MCF 10A (cell line): Measurements from ENCODE around the gene ZBTB12. TPM values are rescaled to one million over a fixed set of nuclear protein-coding genes. Genes with fewer than 3 reads are reported as not detected.

Source experiments
- BruUV-seq: library from RNA; stranded (reverse); fragments of 400-500 nt; replicated peaks from 2 replicates; lab custom pipeline; 2021; lab: Mats Ljungman, UMichigan
- CTCF ChIA-PET: fragments of 300-600 bp; sonication (Branson Sonifier 250); formaldehyde crosslinking; extraction: SDS; loops from one replicate; lab custom pipeline; 2021; ENCODE audit warnings: antibody characterized with exemption, inconsistent platforms; lab: Yijun Ruan, JAX
- POLR2A ChIA-PET: fragments of 300-600, 350-650 bp; sonication (Branson Sonifier 250); formaldehyde crosslinking; extraction: SDS; loops from one replicate; lab custom pipeline; 2020; ENCODE audit warnings: antibody characterized with exemption, inconsistent platforms; lab: Yijun Ruan, JAX
- DNase-seq: peaks from one replicate; pipeline ENCODE4 v3.0.0-alpha.2; 2018; ENCODE audit not compliant: unreplicated experiment
- H3K27ac Mint-ChIP-seq: one replicate; pipeline ENCODE4 v1.8.0; 2022; ENCODE audit warnings: mild to moderate bottlenecking, low read depth, mixed read lengths; ENCODE audit not compliant: unreplicated experiment
- H3K27me3 Mint-ChIP-seq: one replicate; pipeline ENCODE4 v1.8.0; 2022; ENCODE audit warnings: mixed read lengths; ENCODE audit not compliant: insufficient read depth, unreplicated experiment
- H3K36me3 Mint-ChIP-seq: one replicate; pipeline ENCODE4 v1.8.0; 2022; ENCODE audit warnings: mild to moderate bottlenecking, moderate library complexity, mixed read lengths; ENCODE audit not compliant: insufficient read depth, unreplicated experiment
- H3K4me1 Mint-ChIP-seq: one replicate; pipeline ENCODE4 v1.8.0; 2022; ENCODE audit warnings: mixed read lengths; ENCODE audit not compliant: insufficient read depth, unreplicated experiment
- H3K4me3 Mint-ChIP-seq: one replicate; pipeline ENCODE4 v1.8.0; 2022; ENCODE audit warnings: mild to moderate bottlenecking, moderate library complexity, mixed read lengths; ENCODE audit not compliant: unreplicated experiment
- H3K9me3 Mint-ChIP-seq: one replicate; pipeline ENCODE4 v1.8.0; 2022; ENCODE audit warnings: mixed read lengths; ENCODE audit not compliant: unreplicated experiment
- intact Hi-C: fragments of 100-400 bp; cut with micrococcal nuclease; formaldehyde crosslinking; loops from 2 replicates; pipeline ENCODE4 v1.14.1; 2022
- total RNA-seq: library from RNA; stranded (reverse); gene quantifications from 2 replicates; pipeline ENCODE4 v1.2.3, GENCODE V29; 2022
- TF ChIP-seq, protein P1 (sequence below): fragments of 200-600 bp; IDR thresholded peaks from one replicate; pipeline ENCODE4 v1.8.0; 2022; ENCODE audit warnings: antibody characterized with exemption, mild to moderate bottlenecking; ENCODE audit not compliant: unreplicated experiment

Gene ZBTB12
- total RNA-seq, 1 experiment from 2014 or later = 3.6 TPM

DNA sequence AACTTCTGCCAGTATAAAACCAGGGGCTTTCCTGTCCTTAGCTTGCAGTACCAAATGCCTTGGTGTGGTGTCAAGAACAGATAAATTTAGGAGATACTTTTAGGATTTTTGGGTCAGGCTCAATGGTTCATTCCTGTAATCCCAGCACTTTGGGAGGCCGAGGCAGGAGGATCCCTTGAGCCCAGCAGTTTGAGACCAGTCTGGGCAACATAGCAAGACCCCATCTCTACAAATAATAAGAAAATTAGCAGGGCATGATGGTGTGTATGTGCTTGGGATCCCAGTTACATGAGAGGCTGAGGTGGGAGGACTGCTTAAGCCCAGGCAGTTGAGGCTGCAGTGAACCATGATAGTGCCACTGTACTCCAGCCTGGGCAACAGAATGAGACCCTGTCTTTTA, 3.2 kb upstream of the ZBTB12 start:
- CTCF ChIA-PET = interaction anchor here (1.0 to 1.7 kb wide), 2 partner anchors 16 to 47 kb away, joined by 4 to 7 read pairs; no protein-coding TSS in a partner anchor

DNA sequence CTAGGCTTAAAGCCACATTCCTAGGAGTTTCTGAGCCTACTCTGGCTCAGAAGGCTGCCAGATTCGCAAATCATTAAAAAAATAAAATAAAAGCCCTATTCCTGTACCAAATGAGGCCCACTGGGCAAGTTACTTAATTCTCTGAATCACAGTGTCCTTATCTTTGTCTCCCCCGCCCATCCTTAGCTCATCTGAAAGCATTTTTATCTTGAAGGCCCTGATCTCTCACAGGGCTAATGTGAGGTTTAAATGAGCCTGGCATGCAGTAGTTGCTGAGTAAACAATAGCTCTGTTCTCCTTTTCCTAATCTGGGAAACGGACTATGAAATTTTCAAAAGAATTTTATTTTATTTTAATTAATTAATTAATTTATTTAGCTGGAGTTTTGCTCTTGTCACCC, 2.1 kb upstream of the ZBTB12 start:
- BruUV-seq = no TSS peak
- ChIA-PET CTCF (interaction anchor here (1.2 kb wide), 1 partner anchor 48 kb away, joined by 6 read pairs; no protein-coding TSS in a partner anchor), POLR2A (interaction anchor here (0.6 to 2.8 kb wide), 6 partner anchors 14 to 77 kb away, joined by 3 to 23 read pairs (median 4); partner anchors contain the start of genes DXO, HSPA1B, NELFE and SKIC2)
- DNase-seq = no peak
- TF ChIP-seq, protein P1, sequence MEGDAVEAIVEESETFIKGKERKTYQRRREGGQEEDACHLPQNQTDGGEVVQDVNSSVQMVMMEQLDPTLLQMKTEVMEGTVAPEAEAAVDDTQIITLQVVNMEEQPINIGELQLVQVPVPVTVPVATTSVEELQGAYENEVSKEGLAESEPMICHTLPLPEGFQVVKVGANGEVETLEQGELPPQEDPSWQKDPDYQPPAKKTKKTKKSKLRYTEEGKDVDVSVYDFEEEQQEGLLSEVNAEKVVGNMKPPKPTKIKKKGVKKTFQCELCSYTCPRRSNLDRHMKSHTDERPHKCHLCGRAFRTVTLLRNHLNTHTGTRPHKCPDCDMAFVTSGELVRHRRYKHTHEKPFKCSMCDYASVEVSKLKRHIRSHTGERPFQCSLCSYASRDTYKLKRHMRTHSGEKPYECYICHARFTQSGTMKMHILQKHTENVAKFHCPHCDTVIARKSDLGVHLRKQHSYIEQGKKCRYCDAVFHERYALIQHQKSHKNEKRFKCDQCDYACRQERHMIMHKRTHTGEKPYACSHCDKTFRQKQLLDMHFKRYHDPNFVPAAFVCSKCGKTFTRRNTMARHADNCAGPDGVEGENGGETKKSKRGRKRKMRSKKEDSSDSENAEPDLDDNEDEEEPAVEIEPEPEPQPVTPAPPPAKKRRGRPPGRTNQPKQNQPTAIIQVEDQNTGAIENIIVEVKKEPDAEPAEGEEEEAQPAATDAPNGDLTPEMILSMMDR = no peak
- H3K9me3 Mint-ChIP-seq = no peaks in the 10 kb centered on the region
- peaks cover 10% of the 10 kb centered on the region for H3K36me3 Mint-ChIP-seq
- intact Hi-C loops = no loop called here
- H3K27ac Mint-ChIP-seq = no peak overlapping the region
- no peaks in the 10 kb centered on the region for H3K27me3 Mint-ChIP-seq
- H3K4me1 Mint-ChIP-seq = peaks cover 23% of the 10 kb centered on the region
- no peak overlapping the region for H3K4me3 Mint-ChIP-seq

More for the DNA sequence above, 3.2 kb upstream of the ZBTB12 start:
- Mint-ChIP-seq H3K4me3 (no peak overlapping the region), H3K4me1 (peaks cover 14% of the 10 kb centered on the region), H3K9me3 (no peaks in the 10 kb centered on the region), H3K27ac (no peak overlapping the region), H3K36me3 (no peaks in the 10 kb centered on the region), H3K27me3 (no peaks in the 10 kb centered on the region)
- no TSS peak for BruUV-seq
- TF ChIP-seq, protein P1 = no peak
- intact Hi-C loops = no loop called here
- no peak for DNase-seq
- POLR2A ChIA-PET = interaction anchor here (0.6 to 1.7 kb wide), 4 partner anchors 13 to 1563 kb away, joined by 3 to 5 read pairs (median 4); partner anchors contain the start of genes DXO, NELFE and SKIC2

DNA sequence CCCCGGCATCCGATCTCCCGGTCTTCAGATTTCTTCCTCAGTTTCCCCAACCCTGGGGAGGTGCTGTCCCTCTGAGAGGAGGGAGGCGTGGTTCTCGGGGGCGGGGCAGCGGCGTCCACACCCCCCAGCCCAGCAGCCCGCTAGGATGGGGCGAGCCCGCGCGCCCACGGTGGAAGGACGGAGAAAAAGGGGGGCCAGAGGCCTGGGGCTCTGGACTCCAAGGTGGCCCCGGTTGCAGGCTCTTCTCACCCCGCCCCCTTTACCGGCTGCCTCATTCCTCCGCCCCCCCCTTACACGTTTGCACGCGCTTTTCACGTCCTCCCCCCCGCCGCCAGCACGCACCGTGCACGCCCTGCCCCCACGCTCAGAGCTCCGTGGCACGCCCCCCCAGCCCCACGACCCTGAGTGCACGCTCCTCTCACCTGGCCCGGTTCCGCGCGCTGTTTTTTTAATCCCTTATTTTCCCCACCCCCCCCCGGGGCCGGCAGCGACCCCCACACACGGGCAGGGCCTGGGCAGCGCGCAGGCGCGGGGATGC, 402 bp downstream of the ZBTB12 start:
- H3K27me3 Mint-ChIP-seq = no peaks in the 10 kb centered on the region
- H3K36me3 Mint-ChIP-seq = peaks cover 15% of the 10 kb centered on the region
- intact Hi-C loops = no loop called here

DNA sequence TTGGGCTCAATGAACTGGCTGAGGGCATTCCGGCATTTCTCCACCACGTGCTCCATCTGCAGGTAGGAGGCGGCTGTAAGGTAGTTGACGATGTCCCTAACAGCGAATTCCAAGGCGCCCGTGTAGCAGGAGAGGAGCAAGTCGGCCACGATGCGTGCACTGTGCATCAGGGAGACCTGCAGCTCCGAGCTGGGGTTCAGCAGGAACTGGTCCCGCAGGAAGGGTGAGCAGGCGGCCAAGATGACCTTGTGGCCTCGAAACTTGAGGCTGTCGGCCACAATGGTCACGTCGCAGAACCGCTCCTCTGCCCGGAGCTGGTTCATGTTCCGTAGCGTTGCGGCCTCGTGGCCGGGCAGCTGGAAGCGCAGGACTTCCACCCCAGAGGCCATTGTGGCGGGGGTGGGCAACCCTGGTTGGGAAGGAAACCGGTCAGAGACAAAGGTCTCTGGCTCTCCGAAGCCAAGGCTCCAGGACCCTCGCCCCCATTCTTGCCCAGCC, 920 bp downstream of the ZBTB12 start:
- H3K27me3 Mint-ChIP-seq = no peaks in the 10 kb centered on the region
- peaks cover 26% of the 10 kb centered on the region for H3K4me1 Mint-ChIP-seq
- ChIA-PET POLR2A (interaction anchor here (0.6 to 2.2 kb wide), 6 partner anchors 16 to 198 kb away, joined by 3 to 7 read pairs (median 4); partner anchors contain the start of genes ABHD16A and LSM2), CTCF (interaction anchor here (0.6 kb wide), 1 partner anchor 95 kb away, joined by 3 read pairs; no protein-coding TSS in a partner anchor)
- no peaks in the 10 kb centered on the region for H3K9me3 Mint-ChIP-seq
- TF ChIP-seq, protein P1 = no peak
- intact Hi-C loops = no loop called here
- no TSS peak for BruUV-seq
- peaks cover 18% of the 10 kb centered on the region for H3K36me3 Mint-ChIP-seq
- peak overlapping the region; percentile 67 for H3K4me3 Mint-ChIP-seq
- no peak overlapping the region for H3K27ac Mint-ChIP-seq
- no peak for DNase-seq

More for the DNA sequence above, 402 bp downstream of the ZBTB12 start:
- peaks cover 24% of the 10 kb centered on the region for H3K4me1 Mint-ChIP-seq
- TF ChIP-seq, protein P1 = no peak
- CTCF ChIA-PET = no interaction called here
- POLR2A ChIA-PET = interaction anchor here (1.2 to 2.2 kb wide), 7 partner anchors 21 to 198 kb away, joined by 3 to 9 read pairs (median 5); partner anchors contain the start of genes ABHD16A, DXO and LSM2
- no TSS peak for BruUV-seq
- DNase-seq = peak; percentile 33
- H3K9me3 Mint-ChIP-seq = no peaks in the 10 kb centered on the region
- peak overlapping the region; percentile 33 for H3K27ac Mint-ChIP-seq
- H3K4me3 Mint-ChIP-seq = peak overlapping the region; percentile 67
